HUES64 (cell line): Measurements from ENCODE around the gene DCST1.

Experiments
- H3K27ac ChIP-seq: 2 replicates; pipeline ENCODE4 v1.7.0; 2013; ENCODE audit warnings: low read depth, low read length, inconsistent platforms
- H3K27me3 ChIP-seq: 2 replicates; pipeline ENCODE4 v1.6.1; 2013; ENCODE audit warnings: mild to moderate bottlenecking, low read length; ENCODE audit not compliant: insufficient read depth
- H3K36me3 ChIP-seq: 2 replicates; pipeline ENCODE4 v1.6.1; 2013; ENCODE audit warnings: mild to moderate bottlenecking, low read length; ENCODE audit not compliant: insufficient read depth
- H3K4me1 ChIP-seq: 2 replicates; pipeline ENCODE4 v1.6.1; 2013; ENCODE audit warnings: mild to moderate bottlenecking, low read length, moderate library complexity; ENCODE audit not compliant: insufficient read depth
- H3K4me3 ChIP-seq: 2 replicates; pipeline ENCODE4 v1.5.1; 2013; ENCODE audit warnings: mild to moderate bottlenecking, low read length, moderate library complexity
- H3K9ac ChIP-seq: 2 replicates; pipeline ENCODE4 v1.6.1; 2013; ENCODE audit warnings: mild to moderate bottlenecking, low read depth, low read length
- H3K9me3 ChIP-seq: 2 replicates; pipeline ENCODE4 v1.6.1; 2013; ENCODE audit warnings: low read depth, low read length; ENCODE audit not compliant: insufficient read depth
- WGBS: fragments of 150-250, 120-280 bp; methylation state at CpG from one replicate; pipeline ENCODE4 v1.1.7; 2013; ENCODE audit warnings: missing lambda C conversion rate; 5-methylcytosine and 5-hydroxymethylcytosine counted together

DCST1 gene

DNA sequence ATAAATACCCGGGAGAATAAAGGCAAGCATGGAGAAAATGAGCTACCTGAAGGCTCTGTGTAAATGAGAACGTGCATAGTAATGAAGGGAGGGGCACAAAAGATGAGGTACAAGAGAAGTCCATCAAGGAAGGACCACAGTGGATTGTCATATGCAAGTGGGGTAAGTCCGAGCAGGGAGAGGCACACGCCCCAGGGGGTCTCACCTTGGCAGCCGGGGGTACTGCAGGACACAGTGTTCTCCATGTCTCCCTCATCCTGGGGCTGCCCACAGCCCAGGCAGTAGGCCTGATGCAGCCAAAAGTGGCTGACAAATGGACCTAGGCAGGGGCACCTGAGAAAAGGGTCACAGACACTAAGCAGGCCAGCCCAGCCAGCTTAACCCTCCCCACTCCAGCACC is 10.0 kb upstream of the DCST1 start:
- Histone ChIP-seq H3K9me3 (no peaks in the 10 kb centered on the region), H3K9ac (no peak overlapping the region), H3K27ac (no peak overlapping the region), H3K4me3 (no peak overlapping the region), H3K27me3 (no peaks in the 10 kb centered on the region), H3K36me3 (no peaks in the 10 kb centered on the region), H3K4me1 (peaks cover 3% of the 10 kb centered on the region; the same call in 1 of the 2 replicates)
- 79% methylated on average over 5 of the region's 5 CpGs for WGBS

DNA sequence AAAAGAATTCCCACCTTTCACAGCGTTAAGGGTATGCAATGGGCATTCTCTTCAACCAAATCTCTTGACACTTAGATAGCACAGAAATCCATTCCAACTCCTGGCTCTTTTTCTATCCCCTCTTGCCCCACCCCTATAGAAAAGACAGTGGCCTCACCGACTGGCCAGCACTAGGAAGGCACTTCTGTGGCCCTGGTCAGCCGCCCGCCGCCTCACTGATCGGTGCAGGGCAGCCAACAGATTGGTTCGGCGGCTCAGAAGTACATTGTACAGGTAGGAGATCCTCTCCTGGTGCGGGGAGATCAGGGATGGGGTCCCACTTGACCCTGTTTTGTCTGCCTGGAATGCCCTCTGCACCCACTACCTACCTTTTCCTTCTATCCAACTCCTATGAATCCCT is 9.3 kb upstream of the DCST1 start:
- Histone ChIP-seq H3K9ac (no peak overlapping the region), H3K27me3 (no peaks in the 10 kb centered on the region), H3K27ac (no peak overlapping the region), H3K9me3 (no peaks in the 10 kb centered on the region), H3K4me3 (no peak overlapping the region), H3K36me3 (no peaks in the 10 kb centered on the region), H3K4me1 (peaks cover 3% of the 10 kb centered on the region; the same call in 1 of the 2 replicates)
- 95% methylated on average over 9 of the region's 9 CpGs for WGBS

DNA sequence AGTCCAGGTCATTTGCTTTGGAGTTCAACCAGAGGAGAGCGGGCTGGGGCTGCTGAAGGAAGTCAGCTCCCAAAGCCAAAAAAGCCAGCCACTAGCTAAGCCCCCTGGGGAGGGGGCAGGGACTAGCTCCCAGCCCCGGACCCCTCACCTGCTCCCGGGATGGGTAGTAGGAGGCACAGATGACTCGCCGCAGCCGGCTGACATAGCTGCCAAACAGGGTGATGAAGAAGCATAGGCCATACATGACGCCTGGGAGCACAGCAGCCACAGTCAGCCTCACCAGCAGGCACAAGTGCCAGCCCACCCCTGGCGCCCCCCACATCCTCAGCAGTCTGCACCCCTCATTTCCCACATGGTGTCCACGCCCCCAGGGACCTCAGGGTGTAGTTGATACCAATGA is 7.5 kb upstream of the DCST1 start:
- Histone ChIP-seq H3K4me1 (peaks cover 3% of the 10 kb centered on the region; the same call in 1 of the 2 replicates), H3K9me3 (no peaks in the 10 kb centered on the region)
- 61% methylated on average over 9 of the region's 9 CpGs for WGBS

DNA sequence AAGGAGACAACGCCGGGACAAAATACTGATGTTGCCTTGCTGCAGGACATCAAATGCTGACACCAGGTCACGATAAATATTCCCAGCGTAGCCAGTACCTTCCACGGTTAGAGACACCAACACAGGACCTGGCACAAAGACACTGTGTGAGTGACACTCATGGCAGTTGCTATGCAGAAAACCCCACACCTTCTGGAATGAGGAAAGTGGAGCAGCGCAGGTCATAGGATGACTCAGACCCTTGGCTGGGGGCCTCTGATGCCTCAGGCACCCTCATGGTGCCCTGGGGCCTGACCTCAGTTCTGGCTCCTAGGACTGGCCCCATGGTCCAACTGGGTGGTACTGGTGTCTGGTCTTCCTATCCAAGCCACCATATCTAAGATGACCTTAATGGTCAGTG is 7.0 kb upstream of the DCST1 start:
- no peak overlapping the region for H3K4me3 ChIP-seq
- no peaks in the 10 kb centered on the region for H3K36me3 ChIP-seq
- no peaks in the 10 kb centered on the region for H3K9me3 ChIP-seq
- H3K27ac ChIP-seq = no peak overlapping the region
- H3K9ac ChIP-seq = no peak overlapping the region
- no peaks in the 10 kb centered on the region for H3K27me3 ChIP-seq
- WGBS = 94% methylated on average over 6 of the region's 6 CpGs
- peaks cover 3% of the 10 kb centered on the region; the same call in 1 of the 2 replicates for H3K4me1 ChIP-seq

More for the DNA sequence above, 7.5 kb upstream of the DCST1 start:
- Histone ChIP-seq H3K27ac (no peak overlapping the region), H3K9ac (no peak overlapping the region), H3K27me3 (no peaks in the 10 kb centered on the region), H3K4me3 (no peak overlapping the region), H3K36me3 (no peaks in the 10 kb centered on the region)

DNA sequence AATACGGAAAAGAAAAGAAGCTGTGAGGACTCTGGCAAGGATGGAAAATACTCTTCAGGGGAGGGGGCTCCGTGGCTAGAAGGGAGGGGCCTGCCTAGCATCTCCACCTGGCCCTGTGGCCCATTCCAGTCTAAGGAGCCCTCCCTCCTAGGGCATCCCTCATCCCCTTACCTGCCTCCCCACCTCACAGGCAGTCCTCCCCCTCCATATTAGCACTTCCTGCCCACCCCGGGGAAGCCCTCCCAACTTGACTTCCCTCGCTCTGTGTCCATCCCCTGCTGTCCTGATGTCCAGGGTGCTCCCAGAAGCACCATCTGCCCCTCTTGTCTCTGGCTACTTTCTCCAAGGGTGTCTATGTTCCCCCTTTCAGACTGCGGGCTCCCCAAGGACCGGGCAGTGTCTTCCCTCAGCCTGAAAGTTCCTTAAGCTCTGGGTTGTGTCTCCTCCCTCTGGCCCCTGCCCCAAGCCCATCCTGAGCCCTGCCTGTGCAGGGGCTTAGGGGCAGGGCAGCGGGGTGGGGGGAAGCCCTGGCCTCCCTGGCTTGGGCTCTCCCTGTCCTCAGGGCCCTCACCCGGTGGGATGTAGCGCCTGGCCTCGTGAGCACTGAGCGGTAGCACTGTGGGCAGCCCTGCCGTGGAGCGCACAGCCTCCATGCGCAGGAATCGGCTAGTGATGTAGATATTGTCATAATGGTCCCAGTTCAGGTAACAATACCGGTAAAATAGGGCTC is 3.9 kb upstream of the DCST1 start:
- H3K9me3 ChIP-seq = no peaks in the 10 kb centered on the region
- WGBS = 89% methylated on average over 16 of the region's 16 CpGs
- H3K27ac ChIP-seq = no peak overlapping the region
- no peak overlapping the region for H3K9ac ChIP-seq
- peaks cover 3% of the 10 kb centered on the region; the same call in 1 of the 2 replicates for H3K4me1 ChIP-seq
- no peaks in the 10 kb centered on the region for H3K36me3 ChIP-seq
- H3K4me3 ChIP-seq = no peak overlapping the region
- H3K27me3 ChIP-seq = no peaks in the 10 kb centered on the region

DNA sequence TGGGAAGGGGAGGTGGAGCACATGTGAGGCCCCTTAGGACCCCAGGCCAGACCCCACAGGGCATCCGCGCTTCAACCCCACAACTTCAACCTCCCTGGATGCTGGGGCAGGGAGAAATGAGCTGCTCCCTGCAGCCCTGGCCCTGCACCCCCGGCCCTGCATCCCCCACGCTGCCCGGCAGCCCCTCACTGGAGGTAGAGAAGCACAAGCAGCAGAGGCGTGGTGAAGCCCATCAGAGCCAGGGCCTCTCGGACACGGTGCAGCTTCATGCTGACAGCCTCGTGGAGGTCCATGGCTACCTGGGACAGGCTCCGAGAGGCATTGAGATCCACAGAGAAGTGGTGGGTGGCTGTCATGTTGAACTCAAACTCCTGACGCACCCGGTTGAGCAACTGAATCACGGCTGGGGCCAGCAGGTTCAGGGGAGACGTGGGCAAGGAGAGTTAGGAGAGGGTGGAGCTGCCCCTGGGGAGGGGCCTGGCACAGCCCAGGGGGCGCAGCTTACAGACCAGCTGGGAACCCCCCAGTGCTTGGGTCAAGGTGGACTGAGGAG is 3.3 kb upstream of the DCST1 start:
- no peaks in the 10 kb centered on the region for H3K9me3 ChIP-seq
- WGBS = 90% methylated on average over 15 of the region's 15 CpGs
- H3K27ac ChIP-seq = no peak overlapping the region

DNA sequence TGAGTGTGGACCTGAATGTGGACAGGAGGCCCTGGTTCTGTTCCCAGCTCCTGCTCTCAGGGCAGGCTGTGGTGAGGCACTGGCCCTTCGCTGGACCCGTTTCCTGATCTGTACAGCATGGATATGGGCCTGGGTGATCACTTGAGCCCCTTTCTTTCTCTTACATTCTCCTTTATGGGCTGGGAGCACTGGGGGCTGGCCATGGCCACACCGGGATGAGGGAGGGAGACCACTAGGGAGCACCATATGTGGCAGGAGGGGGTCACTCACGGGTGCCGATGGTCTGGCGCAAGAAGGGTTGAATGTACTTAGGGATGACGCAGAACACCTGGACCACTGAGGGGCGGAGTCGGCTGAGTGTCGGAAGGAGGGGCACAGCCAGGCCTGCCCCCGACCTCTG is 2.7 kb upstream of the DCST1 start:
- Histone ChIP-seq H3K36me3 (no peaks in the 10 kb centered on the region), H3K4me3 (no peak overlapping the region)
- 91% methylated on average over 11 of the region's 11 CpGs for WGBS

More for the DNA sequence above, 3.3 kb upstream of the DCST1 start:
- no peak overlapping the region for H3K4me3 ChIP-seq
- H3K27me3 ChIP-seq = no peaks in the 10 kb centered on the region
- no peaks in the 10 kb centered on the region for H3K36me3 ChIP-seq
- peaks cover 3% of the 10 kb centered on the region; the same call in 1 of the 2 replicates for H3K4me1 ChIP-seq
- no peak overlapping the region for H3K9ac ChIP-seq

DNA sequence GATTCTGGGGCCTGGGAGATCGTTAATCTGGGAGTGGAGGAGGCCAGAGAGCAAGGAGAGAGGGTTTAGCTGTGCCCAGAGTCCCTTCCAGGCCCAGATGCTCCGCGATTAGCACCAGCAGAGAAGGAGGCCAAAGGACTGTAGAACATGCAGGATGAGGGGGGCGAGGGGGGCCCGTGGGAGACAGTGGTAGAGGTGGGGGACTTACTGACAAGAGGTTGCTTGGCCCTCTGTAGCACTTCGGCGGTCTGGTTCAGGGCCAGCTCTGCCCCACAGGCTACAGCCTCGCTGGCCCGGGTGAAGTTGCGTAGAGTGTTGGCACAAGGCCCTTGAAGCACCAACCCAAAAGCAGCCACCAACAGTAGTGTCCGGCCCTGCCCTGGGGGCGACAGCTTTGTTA is 738 bp upstream of the DCST1 start:
- no peak overlapping the region for H3K4me3 ChIP-seq
- H3K36me3 ChIP-seq = no peaks in the 10 kb centered on the region
- 92% methylated on average over 12 of the region's 12 CpGs for WGBS
- H3K9me3 ChIP-seq = no peaks in the 10 kb centered on the region
- H3K4me1 ChIP-seq = no peaks in the 10 kb centered on the region
- H3K9ac ChIP-seq = no peak overlapping the region
- no peak overlapping the region for H3K27ac ChIP-seq
- H3K27me3 ChIP-seq = no peaks in the 10 kb centered on the region

More for the DNA sequence above, 2.7 kb upstream of the DCST1 start:
- no peak overlapping the region for H3K27ac ChIP-seq
- no peaks in the 10 kb centered on the region for H3K27me3 ChIP-seq
- H3K4me1 ChIP-seq = peaks cover 3% of the 10 kb centered on the region; the same call in 1 of the 2 replicates
- no peak overlapping the region for H3K9ac ChIP-seq
- H3K9me3 ChIP-seq = no peaks in the 10 kb centered on the region

DNA sequence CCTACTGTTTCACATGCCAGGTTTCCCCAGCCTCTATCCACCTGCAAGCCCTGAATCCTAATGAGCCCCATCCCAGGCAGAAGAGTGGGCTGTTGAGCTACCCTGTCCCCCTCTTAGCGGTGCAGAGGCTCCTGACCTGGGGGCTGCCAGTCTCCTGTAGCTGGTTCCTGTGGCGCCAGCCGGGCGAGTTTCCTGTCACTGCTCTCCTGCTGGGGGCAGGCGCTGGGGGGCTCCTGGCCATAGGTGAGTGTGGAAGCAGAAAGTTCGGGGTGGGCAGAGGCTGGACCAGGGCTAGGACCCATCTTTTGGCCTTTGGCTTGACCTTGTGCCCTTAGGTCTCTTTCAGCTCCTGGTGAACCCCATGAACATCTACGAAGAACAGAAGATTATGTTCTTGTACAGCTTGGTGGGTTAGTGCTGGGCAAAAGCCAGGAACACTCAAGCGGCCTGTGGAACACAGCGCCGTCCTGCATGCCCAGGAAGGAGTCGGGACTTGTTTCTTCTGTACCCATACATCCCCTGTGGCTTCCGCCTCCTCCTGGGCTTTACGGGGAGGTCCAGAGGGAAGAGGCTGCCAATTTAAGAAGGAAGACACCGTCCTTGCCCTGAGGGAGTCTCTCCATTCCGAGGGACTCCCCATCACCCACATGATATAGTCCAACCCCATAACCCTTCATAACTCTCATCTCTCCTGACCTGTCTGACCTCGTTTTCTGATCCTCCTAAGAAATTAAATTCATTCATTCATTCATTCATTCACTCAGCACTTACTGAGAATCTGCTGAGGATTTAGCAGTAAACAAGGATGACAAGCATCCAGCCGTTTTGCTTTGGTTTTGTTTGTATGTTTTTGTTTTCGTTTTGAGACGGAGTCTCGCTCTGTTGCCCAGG is 939 bp downstream of the DCST1 start:
- H3K27ac ChIP-seq = no peak overlapping the region
- no peaks in the 10 kb centered on the region for H3K36me3 ChIP-seq
- H3K9me3 ChIP-seq = no peaks in the 10 kb centered on the region
- 91% methylated on average over 20 of the region's 20 CpGs for WGBS
- peaks cover 3% of the 10 kb centered on the region; the same call in 1 of the 2 replicates for H3K4me1 ChIP-seq
- no peaks in the 10 kb centered on the region for H3K27me3 ChIP-seq
- H3K9ac ChIP-seq = no peak overlapping the region
- no peak overlapping the region for H3K4me3 ChIP-seq

DNA sequence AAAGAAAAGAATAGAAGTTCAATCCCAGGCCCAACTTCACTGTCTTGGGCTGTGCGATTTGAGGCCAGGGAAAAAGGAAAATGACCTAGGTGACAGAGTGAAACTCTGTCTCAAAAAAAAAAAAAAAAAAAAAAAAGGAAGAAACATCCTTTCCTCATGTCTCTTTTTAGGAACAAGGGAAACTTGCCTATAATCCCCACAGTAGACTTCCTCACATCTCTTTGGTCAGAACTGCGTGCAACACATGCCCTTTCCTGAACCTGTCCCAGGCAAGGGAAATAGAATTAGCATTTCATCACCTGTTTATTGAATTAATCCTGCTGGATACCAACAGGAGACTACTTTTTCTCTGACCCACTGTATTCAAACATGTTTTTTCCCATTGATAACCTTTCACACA is 2.3 kb downstream of the DCST1 start:
- Histone ChIP-seq H3K9ac (no peak overlapping the region), H3K27me3 (no peaks in the 10 kb centered on the region), H3K4me1 (peaks cover 3% of the 10 kb centered on the region; the same call in 1 of the 2 replicates)

DNA sequence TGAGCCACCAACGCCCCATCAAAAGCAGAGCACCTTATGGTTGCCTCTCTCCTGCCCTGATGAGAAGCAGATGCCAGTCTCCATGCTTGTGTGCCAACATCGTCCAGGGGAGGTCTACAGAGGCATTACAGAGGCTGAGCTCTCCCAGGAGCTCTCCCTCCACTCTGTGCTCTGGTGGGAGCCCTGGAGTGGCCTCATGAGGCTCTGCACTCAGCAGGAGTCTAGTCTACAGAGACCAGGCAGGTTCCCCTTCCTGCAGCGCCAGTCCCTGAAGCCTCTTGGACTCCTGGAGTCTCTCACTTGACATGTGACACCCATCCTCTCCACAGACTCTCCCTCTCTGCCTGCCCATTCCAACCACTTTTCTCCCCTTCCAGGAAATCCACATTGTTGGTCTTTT is 3.4 kb downstream of the DCST1 start:
- 95% methylated on average over 3 of the region's 3 CpGs for WGBS
- H3K36me3 ChIP-seq = no peaks in the 10 kb centered on the region
- H3K27ac ChIP-seq = no peak overlapping the region
- peaks cover 3% of the 10 kb centered on the region; the same call in 1 of the 2 replicates for H3K4me1 ChIP-seq
- no peaks in the 10 kb centered on the region for H3K9me3 ChIP-seq
- H3K9ac ChIP-seq = no peak overlapping the region
- H3K4me3 ChIP-seq = no peak overlapping the region
- H3K27me3 ChIP-seq = no peaks in the 10 kb centered on the region

More for the DNA sequence above, 2.3 kb downstream of the DCST1 start:
- Histone ChIP-seq H3K36me3 (no peaks in the 10 kb centered on the region), H3K9me3 (no peaks in the 10 kb centered on the region), H3K4me3 (no peak overlapping the region), H3K27ac (no peak overlapping the region)
- 100% methylated on average over 2 of the region's 2 CpGs for WGBS
